ENCODE results near the gene PNMA8A.
"Not testable (repeated sequence)": the region's sequence is repeated elsewhere in the genome, so short reads cannot be mapped to it uniquely, and the experiment has no call there.

The PNMA8A gene, protein sequence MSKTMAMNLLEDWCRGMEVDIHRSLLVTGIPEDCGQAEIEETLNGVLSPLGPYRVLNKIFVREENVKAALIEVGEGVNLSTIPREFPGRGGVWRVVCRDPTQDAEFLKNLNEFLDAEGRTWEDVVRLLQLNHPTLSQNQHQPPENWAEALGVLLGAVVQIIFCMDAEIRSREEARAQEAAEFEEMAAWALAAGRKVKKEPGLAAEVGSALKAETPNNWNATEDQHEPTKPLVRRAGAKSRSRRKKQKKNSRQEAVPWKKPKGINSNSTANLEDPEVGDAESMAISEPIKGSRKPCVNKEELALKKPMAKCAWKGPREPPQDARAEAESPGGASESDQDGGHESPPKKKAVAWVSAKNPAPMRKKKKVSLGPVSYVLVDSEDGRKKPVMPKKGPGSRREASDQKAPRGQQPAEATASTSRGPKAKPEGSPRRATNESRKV

DNA sequence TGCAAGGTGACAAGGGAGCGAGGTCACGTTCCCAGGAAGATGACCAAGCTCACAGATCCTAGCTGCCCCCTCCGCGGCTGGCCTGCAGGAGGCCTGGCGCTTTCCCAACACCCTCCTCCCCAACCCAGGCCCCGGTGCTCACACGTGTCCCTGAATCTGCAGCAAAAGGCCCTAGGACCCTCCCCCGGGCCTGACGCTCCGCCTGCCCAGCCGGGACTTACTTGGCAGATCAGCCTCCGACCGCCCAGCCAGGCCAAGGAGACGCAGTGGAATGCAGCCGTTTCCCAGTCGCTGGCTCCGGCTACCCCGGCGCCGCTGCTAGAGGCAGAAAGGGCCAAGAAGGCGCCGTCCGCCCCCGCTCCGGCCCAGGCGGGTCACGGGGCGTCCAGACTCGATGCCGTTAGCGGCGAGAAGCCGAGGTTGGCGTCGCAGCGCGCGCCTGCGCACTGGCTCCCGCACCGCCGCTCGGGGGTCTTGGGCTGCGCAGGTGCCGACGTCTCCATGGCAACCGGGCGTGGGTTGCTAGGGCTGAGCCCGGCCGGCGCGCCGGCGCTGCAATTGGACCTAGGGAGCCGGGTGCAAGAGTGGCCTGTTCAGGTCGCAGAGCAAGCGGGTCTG, at the start of gene PNMA8A:
PNMA8A (minus strand) TSS at position 448 of the 618 bp plus-strand sequence. CDS start 528 bp downstream, outside the sequence.
- DNase-seq (ENCODE audit: low read depth, low spot score) = no peak

DNA sequence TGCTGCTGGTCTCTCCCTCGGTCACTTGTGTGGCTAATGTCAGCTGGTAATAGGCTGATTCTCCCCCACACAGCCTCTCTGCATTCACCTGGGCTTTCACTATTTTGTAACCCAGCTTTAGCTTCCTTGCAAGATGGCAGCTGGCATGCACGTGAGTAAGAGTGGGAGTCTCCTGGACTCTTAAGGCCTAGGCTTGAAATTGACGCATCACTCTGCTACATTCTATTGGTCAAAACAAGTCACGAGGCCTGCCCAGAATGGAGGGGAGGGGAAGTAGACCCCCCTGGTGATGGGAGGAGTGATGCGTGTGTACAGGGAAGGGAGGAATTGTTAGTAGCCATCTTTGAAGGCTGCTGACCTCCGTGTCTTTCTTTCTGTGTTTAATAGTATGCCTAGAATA, 49.3 kb upstream of the PNMA8A start:
- no peak for DNase-seq (ENCODE audit: low read depth, low spot score)

DNA sequence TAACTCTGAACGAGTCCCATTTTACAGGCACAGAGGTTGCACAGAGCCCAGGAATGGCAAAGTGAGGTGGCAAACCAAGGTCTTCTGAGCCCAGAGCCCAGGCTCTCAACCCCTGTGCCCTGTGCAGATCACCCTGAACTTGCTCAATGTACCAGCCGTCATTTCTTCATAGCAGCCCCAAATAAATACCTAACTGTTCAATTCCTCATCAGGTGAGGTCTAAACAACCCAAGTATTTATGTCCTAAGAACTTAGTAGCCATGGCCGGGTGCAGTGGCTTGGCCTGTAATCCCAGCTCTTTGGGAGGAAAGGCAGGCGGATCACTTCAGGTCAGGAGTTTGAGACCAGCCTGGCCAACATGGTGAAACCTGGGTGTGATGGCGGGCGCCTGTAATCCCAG, 46.1 kb upstream of the PNMA8A start:
- no peak for DNase-seq (ENCODE audit: low read depth, low spot score)

DNA sequence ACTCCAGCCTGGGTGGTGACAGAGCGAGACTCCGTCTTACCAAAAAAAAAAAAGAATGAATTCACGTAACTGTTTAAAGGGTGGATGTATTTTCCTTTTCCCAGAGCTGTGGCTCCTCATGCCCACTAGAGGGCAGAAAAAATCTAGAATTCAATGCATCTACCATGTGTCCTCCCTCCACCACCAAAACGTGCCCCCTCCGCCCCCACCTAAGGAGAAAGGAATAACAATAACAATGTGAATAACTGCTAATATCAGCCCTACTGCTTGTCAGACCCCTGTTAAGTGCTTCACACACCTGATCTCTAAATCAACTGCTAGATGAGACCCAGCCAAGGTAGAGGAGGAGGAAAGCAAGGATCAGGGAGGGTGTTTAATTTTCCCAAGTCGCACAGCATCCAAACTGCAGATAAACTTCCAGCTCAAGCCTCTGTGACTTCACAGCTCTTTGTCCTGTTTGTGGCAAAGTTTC, 44.6 kb upstream of the PNMA8A start:
- no peak for DNase-seq (ENCODE audit: low read depth, low spot score)

DNA sequence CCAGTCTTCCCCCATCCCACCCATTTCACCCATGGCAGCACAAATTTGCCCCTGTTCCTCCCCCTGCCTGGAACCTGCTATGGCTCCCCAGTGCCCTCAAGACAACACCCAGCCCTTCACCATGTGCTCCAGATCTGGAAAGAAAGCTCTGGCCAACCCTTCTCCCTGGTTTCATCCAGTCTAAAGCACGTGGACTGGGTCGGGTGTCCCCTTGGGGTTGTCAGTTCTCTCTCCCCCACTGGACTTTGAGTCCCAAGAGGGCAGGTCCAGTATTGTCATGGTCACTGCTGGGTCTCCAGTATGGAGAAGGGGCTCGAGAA, 43.9 kb upstream of the PNMA8A start:
- DNase-seq (ENCODE audit: low read depth, low spot score) = no peak

DNA sequence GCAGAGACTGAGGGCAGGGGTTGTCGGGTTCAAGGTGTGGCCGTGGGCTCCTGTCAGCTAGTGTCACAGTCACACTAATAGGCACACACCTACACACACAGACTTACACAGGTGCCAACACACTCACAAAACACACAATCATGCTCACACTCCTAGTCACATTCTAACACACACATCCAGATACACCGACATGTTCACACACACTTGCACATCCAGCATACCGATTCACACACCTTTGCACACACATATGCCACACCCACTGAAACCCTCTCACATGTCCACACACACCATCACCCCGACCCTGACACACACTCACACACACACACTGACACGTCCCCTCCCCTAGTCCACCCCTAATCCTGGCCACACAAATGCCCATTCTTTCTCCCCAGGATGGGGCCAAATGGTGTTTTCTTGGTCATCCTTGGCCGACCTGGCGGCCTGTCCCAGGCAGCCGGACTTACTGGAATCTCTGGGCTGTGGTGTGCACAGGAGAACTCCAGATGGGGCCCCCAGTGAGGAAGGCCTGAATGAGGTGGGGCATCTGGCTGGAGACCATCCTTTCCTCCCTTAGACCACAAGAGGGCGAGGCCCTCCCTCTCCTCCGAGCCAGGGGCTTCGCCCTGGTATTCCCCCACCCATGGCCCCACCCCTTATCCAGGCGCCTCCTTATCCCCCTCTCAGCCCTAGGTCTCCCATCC, 43.4 kb upstream of the PNMA8A start:
- DNase-seq (ENCODE audit: low read depth, low spot score) = no peak

DNA sequence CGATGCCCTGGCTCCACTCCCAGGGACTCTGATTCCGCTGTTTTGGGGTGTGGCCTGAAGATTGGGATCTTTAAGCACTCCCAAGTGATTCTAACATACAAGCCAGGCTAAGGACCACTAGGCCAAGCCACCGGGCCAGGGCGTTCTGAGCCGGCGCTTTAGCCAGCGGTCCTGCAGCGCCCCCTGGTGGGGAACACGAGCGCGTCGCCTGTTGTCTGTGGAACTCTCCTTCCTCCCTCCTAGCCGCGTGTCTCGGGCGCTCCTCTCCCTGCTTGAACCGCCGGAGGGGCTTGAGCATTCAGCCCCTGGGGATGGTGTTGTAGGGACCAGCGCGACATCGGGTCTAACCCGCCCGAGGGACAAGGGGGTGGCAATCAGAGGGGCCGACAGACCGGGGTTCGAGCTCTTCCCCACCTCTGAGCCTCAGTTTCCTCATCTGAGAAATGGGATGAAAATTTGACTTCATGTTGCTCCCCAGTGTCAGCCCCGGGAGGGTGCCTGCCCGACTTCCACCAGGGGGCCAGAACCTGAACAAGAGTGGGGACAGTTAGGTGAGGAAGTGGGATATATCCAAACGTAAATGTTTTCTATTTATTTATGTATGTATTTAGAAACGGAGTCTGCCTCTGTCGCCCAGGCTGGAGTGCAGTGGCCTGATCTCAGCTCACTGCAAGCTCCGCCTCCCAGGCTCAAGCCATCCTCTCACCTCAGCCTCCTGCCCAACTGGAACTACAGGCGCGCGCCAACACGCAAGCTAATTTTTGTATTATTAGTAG, 42.3 kb upstream of the PNMA8A start:
- peak; percentile 61 for DNase-seq (ENCODE audit: low read depth, low spot score)

DNA sequence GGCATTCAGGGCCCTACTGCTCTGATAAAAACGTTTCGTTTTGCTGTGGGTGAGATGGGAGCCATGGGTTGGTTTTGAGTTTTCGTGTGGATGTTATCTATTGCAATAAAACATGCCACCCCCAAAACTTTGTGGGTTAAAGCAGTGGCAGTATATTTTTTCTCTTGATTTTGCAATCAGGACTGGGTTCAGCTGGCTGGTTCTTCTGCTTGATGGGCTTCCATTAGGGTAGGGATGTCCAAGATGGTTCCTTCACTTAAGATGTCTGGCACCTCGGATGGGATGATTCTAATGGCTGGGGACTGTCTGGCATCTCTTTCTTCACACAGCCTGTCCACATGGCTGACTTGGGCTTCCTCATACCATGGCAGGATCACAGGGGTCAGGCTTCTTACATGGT, 39.9 kb upstream of the PNMA8A start:
- no peak for DNase-seq (ENCODE audit: low read depth, low spot score)

DNA sequence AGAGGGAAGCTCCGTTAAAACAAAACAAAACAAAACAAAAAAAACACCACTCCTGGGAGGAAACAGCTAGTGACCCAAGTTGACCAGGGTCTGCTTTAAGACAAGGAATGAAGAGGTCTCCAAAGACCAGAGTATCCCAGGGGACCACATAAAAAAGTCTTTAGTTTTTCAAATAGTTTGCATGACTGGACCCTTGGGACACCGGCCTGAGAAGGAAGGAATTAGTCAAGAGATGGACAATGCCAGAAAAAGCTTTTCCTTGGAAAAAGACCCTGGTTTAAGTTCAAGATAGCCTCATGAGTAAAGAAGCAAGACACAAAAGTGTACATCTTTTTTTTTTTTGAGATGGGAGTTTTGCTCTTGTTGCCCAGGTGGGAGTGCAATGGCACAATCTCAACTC, 36.8 kb upstream of the PNMA8A start:
- no peak for DNase-seq (ENCODE audit: low read depth, low spot score)

DNA sequence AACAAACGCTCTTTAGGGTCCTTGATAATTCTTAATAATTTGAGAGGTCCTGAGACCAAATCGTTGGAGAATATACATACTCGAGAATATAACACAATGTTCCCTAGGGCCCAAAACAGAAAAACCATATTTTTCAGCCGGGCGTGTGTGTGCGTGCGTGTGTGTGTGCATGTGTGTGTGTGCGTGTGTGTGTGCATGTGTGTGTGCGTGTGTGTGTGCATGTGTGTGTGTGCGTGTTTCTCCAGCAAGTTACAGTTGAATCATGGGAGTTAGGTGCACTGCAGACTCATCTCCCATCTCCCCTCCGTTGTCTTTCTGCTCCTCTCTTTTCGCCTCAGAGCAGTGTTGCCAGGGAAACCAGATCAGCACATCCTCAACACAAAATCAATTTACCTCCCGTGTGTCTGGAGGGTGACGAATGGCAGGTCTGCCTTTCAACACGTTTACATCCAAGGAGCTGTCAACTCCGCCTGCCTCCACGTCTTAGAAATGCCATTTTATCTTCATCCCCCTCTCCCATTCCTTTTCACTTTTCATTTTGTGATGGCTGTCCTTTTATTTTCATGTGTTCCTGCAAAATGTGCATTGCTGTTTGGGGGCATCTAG, 32.6 kb upstream of the PNMA8A start:
- DNase-seq (ENCODE audit: low read depth, low spot score) = no peak

DNA sequence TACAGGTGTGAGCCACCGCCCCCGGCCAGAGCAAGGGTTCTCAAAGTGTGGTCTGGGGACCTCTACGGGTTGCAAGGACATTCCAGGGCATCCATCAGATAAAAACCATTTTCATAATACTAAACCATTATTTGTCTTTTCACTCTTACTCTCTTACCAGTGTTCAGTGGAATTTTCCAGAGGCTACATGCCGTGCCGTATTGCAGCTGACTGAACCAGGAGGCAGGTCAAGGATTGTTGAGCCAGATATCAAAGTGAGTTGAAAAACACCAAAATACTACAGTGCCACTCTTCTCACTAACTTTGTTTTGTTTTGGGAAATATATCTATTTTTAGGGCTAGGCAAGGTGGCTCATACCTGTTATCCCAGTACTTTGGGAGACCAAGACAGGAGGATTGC, 31.5 kb upstream of the PNMA8A start:
- DNase-seq (ENCODE audit: low read depth, low spot score) = no peak

DNA sequence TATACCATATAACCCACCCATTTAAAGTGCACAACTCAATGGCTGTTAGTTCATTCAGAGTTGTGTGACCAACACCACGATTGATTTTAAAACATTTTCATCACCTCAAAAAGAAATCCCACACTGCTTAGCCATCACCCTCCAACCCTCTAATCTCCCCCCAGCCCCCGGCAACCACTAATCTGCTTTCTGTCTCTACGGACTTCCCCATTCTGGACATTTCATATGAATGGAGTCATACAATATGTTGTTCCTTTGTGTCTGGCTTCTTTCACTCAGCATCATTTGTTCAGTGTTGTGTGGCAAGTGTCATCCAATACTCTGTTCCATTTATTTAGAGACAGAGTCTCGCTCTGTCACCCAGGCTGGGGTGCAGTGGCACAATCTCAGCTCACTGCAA, 28.3 kb upstream of the PNMA8A start:
- DNase-seq (ENCODE audit: low read depth, low spot score) = no peak

DNA sequence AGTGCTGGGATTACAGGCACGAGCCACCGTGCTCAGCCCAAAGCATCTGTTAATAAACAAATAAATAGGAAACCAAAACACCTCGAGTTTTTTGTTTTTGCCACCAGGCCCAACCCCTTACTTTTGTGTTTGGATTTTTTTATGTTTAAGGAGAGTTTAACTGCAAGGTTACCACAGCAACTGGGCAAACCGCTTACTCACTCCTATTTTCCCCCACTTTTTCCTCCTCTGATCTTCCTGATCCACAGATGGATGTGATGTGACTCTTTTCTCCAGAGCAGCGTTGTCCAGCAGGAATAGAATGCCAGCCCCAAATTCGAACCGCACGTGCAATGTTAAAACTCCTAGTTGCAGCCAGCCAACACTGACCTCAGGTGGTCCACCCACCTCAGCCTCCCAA, 26.4 kb upstream of the PNMA8A start:
- DNase-seq (ENCODE audit: low read depth, low spot score) = no peak

DNA sequence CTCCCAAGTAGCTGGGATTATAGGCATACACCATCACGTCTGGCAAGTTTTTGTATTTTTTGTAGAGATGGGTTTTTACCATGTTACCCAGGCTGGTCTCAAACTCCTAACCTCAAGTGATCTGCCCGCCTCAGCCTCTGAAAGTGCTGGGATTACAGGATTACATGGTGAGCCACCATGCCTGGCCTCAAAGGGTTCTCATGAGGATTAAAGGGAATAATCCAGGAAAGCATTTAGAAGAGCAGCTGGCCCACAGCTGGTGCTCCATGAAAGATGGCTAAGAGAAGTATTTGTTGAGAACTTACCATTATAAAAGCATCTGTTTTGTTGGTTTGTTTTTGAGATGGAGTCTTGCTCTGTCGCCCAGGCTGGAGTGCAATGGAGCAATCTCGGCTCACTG, 25.5 kb upstream of the PNMA8A start:
- DNase-seq (ENCODE audit: low read depth, low spot score) = not testable (repeated sequence)

DNA sequence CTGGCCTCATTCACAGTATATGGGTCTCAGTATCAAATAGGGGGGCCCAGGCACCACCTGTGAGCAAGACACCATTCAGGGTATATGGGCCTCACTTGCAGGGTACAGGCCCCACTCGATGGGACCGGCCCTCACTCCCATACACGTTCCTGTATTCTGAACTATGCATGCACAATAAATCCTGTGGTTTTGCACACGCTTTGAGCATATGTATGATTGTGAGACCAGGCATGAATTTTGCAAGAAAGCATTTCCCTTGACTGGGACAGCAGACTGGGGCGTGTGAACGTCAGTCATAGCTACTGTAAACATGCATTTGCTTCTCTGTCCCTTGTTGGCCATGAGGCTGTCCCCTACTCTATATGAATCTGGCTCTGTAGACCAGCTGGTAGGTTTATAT, 24.9 kb upstream of the PNMA8A start:
- no peak for DNase-seq (ENCODE audit: low read depth, low spot score)

DNA sequence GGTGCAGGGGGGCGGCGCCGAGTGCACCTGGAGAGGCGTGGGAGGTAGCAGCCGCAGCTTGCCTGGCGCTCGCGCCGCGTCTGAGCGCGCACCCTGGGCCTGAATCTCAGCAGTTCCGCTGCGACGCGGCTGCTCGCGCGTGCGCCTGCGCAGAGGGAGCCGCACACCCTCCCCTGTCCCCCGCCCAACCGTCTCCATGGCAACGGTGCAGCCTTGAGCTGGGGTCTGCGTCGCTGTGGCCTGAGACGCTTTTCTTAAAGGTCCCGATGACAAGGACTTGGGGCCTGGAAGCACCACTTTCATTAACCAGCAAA, 24.4 kb upstream of the PNMA8A start, which contains the start of gene PNMA8B:
PNMA8B (minus strand) TSS at position 82 of the 314 bp plus-strand sequence. CDS start 402 bp downstream, outside the sequence.
- no peak for DNase-seq (ENCODE audit: low read depth, low spot score)

DNA sequence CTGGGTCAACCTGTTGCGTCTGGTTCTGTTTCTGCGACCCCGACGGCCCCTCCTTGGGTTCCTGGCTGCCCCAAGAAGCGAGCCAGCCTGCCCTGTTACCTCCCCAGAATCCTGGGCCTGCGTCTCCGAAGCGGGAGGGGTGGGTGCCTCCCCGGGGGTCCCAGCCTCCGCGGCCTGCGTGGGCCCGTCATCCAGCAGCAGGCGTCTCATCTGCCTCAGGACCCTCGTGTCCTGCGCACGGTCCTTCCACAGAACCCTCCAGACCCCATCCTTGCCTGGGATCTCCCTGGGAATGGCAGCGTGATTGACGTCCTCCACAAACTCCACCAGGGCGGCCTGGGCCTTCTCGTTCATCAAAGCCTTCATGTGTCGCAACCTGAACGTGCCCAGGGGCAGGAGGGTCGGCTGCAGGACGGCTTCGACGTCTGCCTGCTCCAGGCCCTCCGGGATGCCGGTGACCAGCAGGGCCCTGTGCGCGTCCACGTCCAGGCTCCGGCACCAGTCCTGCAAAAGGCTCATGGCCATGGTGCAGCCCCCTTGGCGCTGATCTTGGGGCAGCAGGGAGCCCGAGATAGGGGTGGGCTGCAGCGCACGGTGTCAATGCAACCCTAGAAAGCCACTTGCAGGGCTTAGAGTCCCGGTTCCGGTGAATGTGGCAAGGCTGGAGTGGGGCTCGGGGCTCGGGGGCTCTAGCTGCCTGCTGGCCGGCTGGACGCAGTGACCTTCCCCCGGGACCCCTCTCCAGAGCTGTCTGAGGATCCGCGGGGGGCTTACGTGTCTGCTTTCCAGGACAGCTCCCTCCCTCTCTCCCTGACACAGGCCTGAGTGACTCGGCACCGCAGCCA, 23.8 kb upstream of the PNMA8A start:
- no peak for DNase-seq (ENCODE audit: low read depth, low spot score)

DNA sequence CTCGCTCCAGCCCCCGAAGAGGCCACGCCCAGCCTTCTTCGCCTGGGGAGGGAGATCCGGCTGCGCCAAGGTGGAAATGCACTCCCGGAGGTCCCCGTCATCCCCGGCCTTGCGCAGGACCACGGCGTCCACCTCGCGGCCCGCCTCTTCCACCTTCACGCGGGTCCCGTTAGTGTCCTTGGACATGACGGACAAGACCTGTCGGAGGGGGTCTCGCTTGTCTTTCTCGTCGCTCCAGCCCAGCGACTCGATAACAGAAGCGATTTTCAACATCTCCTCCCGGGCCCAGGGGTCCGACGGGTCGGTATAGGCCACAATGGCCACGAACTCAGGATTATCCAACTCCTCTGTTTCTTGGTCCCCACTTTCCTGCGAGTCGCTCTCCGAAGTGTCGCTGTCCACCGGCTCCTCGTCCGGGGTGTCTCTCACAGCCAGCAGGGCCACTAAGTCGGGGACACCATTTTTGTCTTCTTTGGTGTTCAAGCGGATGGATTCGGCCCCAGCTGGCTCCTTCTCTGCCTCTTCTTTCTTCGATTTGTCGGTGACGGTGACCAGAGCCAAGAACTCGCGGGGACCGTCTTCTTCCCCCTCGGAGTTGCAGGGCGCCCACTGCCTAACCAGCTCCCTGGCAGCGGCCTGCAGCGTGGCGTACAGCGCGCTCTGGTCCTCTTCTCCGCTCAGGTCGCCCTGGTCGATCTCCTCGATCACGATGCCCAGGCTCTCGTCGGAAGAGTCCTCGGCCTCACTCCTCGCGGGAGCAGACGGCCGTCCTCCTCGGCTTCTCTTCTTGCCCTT, 23.0 kb upstream of the PNMA8A start:
- DNase-seq (ENCODE audit: low read depth, low spot score) = no peak

DNA sequence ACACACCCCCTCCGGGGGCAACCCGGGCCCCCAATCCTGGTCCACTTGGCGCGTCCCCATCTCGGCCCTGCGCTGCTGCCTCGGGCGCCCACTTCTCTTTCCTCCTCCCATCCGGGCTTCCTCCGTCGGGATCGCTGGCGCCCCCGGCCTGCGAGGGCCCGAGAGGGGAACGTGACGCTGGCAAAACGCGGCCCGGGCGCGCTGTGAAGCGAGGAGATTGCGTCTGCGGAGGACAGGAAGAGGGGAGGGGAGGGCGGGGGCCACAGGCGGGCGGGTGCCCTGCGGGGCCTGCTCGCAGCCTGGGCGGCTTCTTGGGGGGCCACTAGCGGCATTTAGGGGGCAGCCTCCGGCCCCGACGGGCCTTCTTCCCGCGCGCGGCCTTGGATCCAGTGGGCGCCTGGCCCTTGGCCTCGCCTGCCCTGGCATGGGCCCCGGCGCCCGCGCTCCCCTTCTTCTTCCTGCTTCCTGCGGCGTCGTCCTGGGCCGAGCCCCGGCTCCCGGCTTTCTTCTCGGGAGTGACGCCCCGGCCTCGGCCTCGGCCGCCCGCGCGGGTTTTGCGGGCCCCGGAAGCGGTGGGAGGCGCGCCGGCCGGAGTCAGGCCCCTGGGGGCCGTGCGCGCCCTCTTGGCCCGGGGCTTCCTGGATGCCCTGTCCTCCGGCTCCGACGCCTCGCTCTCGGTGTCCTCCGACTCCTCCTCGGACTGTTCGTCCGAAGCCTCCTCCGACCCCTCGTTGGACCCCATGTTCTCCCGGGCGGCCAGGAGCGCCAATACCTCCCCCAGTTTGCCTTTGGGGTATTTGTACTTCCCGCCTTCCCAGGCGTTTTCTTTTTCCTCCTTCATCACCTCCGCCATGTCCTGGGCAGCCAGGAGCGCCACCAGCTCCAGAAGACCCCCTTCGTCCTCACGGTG, 22.1 kb upstream of the PNMA8A start:
- DNase-seq (ENCODE audit: low read depth, low spot score) = no peak
